NCI-H2227 (cell line): ENCODE results near the gene CCSER2.
"Not testable (repeated sequence)": the region's sequence is repeated elsewhere in the genome, so short reads cannot be mapped to it uniquely, and the experiment has no call there.

Source experiments
- DNase-seq: peaks from one replicate; lab custom pipeline; 2025; ENCODE audit not compliant: unreplicated experiment; lab: John Stamatoyannopoulos, UW

CCSER2 gene

DNA sequence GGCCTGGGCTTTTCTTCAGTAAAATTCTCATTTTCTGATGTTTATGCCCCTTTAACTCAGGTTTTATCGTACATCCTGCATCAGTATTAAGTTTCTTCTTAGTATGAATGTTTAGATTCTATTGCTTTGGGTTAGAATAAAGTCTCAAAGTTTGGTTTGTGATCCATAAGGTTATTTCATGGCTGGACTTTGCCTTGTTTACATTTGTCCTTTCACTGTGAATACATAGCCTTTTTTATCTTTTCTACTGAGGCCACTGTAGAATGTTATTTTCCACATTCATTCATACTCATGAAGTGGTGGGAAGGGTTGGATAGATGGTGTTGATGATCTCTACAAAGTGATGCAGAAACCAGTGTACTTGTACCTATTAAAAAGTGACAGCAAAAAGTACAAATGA lies 59.8 kb downstream of the CCSER2 start:
- DNase-seq = no peak

- DNase-seq = no peak
Measured at GRCh38 chr10:84390364-84390763, 62.0 kb downstream of the CCSER2 start.

DNA sequence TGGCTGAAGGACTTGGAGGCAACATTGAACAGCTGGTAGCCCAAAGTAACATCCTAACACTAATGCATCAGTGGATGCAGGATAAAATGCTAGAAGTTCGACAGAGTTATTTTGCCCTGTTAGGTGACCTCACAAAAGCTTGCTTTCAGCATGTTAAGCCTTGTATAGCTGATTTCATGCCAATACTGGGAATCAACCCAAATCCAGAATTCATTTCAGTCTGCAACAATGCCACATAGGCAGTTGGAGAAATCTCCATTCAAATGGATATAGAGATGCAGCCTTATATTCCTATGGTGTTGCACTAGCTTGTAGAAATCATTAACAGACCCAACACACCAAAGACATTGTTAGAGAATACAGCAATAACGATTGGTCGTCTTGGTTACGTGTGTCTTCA lies 62.9 kb downstream of the CCSER2 start:
- DNase-seq = no peak

DNA sequence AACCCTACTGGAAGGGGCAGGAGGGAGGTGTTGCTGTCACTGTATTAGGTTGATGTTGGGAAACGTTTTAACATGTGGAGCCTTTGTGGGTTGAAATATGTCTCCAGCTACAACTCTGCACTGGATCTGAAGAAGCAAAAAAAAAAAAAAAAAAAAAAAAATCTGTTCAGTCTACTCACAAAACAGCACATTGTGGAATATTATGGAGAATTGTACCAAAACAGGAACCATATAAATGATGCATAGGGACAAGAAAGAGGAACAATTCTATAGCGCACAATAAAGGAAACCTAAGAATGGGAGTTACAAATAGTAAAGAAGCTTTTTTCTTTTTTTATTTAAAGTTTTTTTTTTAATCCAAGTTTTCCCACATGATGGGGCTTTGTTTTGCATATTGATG lies 63.8 kb downstream of the CCSER2 start:
- DNase-seq = no peak

- no peak for DNase-seq
Measured at GRCh38 chr10:84395581-84395980, 67.2 kb downstream of the CCSER2 start.

- DNase-seq = peak; percentile 2
Measured at GRCh38 chr10:84397735-84398144, 69.4 kb downstream of the CCSER2 start.

GRCh38 chr10:84398696-84399095 lies 70.3 kb downstream of the CCSER2 start:
- DNase-seq = no peak

- no peak for DNase-seq
Measured at GRCh38 chr10:84401854-84402611, 73.6 kb downstream of the CCSER2 start.

GRCh38 chr10:84404783-84405182 lies 76.4 kb downstream of the CCSER2 start:
- DNase-seq = no peak

DNA sequence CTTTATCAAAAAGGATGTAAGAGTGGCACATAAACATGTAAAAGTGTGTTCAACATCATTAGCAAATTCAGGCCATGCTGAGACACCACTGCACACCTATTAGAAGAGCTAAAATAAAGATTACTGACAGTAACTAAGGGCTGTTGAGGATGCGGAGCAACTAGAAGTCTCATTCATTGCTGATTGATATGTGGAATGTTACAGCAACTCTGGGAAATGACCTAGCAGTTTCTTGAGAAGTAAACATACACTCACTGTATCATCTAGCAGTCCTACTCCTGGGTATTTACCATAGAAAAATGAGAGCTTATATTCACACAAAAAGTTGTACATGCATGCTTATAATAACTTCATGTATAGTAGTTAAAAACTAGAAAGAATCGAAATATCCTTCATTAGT lies 77.3 kb downstream of the CCSER2 start:
- DNase-seq = no peak

GRCh38 chr10:84406561-84406960 lies 78.2 kb downstream of the CCSER2 start:
- DNase-seq = no peak

DNA sequence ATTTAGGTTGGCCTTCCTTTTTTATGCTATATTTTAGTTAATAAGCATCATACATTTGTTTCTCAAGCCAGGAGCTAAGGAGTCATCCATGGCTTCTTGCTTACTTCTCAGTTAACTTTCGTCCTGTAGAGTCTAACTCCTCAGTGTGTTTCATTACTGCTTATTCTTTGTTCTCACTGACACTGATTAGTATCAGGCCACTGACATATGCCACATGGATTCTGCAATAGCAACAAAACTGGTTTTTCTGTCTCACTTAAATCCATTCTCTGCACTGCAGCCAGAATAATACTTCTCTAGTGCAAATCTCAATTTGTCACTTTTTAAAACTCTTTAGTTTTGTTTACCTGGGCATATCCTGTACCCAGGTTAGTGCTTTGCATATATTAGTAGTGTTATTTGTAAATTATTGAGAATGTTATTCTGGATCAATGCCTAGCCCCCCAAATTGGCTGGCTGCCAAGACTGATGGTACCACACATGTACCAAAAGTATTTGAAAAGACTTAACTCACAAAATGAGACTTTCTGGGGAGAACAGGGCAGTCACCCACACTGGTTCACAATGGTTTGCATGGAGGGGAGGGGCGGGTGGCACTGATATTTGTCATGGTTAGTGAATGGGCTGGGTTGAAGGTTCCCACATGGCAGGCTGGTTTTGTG lies 79.1 kb downstream of the CCSER2 start:
- DNase-seq = no peak

DNA sequence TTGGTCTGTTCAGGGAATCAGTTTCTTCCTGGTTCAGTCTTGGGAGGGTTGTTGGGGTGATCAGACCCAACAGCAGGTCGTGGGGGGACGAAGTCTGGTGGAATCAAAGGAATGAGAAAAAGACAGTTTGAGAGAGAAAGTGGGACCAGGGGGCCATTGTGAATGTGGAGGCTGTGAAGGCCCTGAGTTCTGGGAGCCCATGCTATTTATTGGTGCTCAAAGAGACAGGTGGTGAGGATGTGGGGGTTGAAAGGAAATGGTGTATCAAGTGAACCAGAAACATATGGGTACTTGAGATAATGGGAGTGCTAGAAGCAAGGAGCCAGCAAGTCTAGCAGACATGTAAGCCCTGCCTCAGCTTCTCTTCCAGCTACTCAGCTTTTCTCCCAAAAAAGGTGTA lies 84.1 kb downstream of the CCSER2 start:
- no peak for DNase-seq

- DNase-seq = not testable (repeated sequence)
Measured at GRCh38 chr10:84414110-84414509, 85.7 kb downstream of the CCSER2 start.

- no peak for DNase-seq
Measured at GRCh38 chr10:84415539-84416244, 87.3 kb downstream of the CCSER2 start.

DNA sequence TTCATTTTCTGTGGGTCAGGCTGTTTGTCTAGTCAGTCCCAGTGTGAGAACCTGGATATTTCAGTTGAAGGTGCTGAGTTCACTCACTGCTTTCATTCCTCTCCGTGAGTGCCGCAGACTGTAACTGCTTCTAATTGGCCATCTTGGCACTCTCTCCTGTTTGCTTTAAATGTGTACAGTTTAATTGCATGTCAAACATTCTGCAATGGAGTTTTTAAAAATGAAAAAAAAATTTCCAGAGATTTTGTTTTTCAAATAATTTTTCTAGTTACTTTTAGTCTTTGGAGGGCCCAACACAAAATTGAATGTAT lies 87.8 kb downstream of the CCSER2 start:
- DNase-seq = no peak

GRCh38 chr10:84423719-84424118 lies 95.3 kb downstream of the CCSER2 start:
- no peak for DNase-seq

- no peak for DNase-seq
Measured at GRCh38 chr10:84424731-84425167, 96.4 kb downstream of the CCSER2 start.

- no peak for DNase-seq
Measured at GRCh38 chr10:84427903-84428650, 99.7 kb downstream of the CCSER2 start.

- no peak for DNase-seq
Measured at GRCh38 chr10:84428711-84429110, 100.3 kb downstream of the CCSER2 start.

GRCh38 chr10:84429926-84430520 lies 101.6 kb downstream of the CCSER2 start:
- DNase-seq = peak; percentile 23
